ES-I3 (cell line): Measurements from ENCODE around the gene BPIFB4.
"Not testable (repeated sequence)": the region's sequence is repeated elsewhere in the genome, so short reads cannot be mapped to it uniquely, and the experiment has no call there.

Source experiments
- H3K36me3 ChIP-seq: 2 replicates; pipeline ENCODE4 v1.6.1; 2013; ENCODE audit warnings: mild to moderate bottlenecking, low read length, control low read depth, moderate library complexity; ENCODE audit not compliant: insufficient read depth
- H3K4me1 ChIP-seq: 2 replicates; pipeline ENCODE4 v1.6.1; 2013; ENCODE audit warnings: mild to moderate bottlenecking, control low read depth, low read length; ENCODE audit not compliant: insufficient read depth
- H3K9ac ChIP-seq: 2 replicates; pipeline ENCODE4 v1.6.1; 2013; ENCODE audit warnings: low read depth, mild to moderate bottlenecking, low read length, moderate library complexity
- H3K9me3 ChIP-seq: 2 replicates; pipeline ENCODE4 v1.6.1; 2013; ENCODE audit warnings: mild to moderate bottlenecking, low read length, moderate library complexity; ENCODE audit not compliant: control insufficient read depth, insufficient read depth

The BPIFB4 gene

GRCh38 chr20:33079259-33079658 is at the start of gene BPIFB4:
Gene BPIFB4 (plus strand): TSS chr20:33079643. CDS start chr20:33081527, 1,884 bp downstream.
- Histone ChIP-seq H3K9ac (no peak within 1 kb of the TSS), H3K36me3 (no peaks in the 10 kb centered on the region), H3K9me3 (no peaks in the 10 kb centered on the region), H3K4me1 (no peaks in the 10 kb centered on the region)

DNA sequence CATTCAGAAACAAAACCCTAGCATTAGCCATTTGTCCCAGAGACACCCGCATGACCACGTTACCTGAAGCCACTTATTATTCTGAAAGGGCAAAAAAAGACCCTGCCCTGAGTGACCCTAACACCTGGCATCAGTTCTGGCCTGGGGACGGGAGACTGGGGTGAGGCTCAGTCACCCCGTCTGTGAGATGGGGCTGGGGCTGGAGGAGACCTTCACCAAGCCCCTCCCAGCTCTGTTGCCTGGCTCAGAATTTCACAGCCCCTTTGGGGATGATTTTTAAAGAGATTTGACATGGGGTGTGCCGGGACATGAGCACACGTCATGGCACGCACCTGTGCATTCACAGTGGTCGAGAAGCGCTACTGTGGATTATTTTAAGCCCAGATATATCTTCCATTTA is 49.4 kb upstream of the BPIFB4 start:
- Histone ChIP-seq H3K4me1 (no peaks in the 10 kb centered on the region), H3K9me3 (no peaks in the 10 kb centered on the region), H3K9ac (no peak overlapping the region), H3K36me3 (no peaks in the 10 kb centered on the region)

DNA sequence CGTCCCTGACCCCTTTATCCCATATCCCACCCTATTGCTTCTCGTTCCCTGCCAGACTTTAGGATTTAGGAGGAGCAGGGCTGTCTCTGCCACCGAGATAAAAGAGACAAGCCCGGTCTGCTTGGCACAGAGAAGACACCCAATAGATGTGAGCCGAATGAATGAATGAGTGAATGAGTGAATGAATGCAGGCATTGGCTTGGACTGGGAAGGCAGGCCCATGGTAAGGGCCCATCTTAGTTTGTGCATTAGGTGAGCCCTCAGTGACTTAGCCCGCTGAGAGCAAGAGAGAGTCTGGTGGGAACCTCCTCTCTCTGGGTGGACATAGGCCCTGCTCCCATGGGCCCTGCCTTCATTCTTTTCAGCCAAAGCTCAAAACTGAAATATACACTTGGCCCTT is 48.9 kb upstream of the BPIFB4 start:
- no peaks in the 10 kb centered on the region for H3K36me3 ChIP-seq
- no peak overlapping the region for H3K9ac ChIP-seq
- H3K4me1 ChIP-seq, result no peaks in the 10 kb centered on the region
- H3K9me3 ChIP-seq, result no peaks in the 10 kb centered on the region

DNA sequence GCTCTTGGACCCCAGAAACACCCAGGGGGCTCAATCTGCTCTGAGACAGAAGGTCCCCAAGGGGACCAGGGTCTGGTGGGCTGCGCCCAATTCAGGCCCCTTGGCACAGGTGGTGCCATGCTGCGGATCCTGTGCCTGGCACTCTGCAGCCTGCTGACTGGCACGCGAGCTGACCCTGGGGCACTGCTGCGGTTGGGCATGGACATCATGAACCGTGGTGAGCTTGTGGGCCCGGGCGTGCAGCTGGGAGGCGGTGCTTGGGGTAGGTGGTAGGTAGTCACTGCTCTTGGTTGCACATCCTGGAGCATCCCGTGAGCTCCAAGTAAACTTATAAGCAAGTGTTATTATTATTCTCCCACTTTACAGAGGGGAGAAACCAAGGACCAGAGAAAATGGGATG is 47.9 kb upstream of the BPIFB4 start, which contains the start of gene BPIFB6:
BPIFB6 (plus strand) TSS at position 118 of the 400 bp plus-strand sequence; CDS start at position 118, 0 bp downstream.
- no peaks in the 10 kb centered on the region for H3K36me3 ChIP-seq
- H3K9me3 ChIP-seq, result no peaks in the 10 kb centered on the region
- no peak within 1 kb of the TSS for H3K9ac ChIP-seq
- H3K4me1 ChIP-seq, result no peaks in the 10 kb centered on the region

- no peaks in the 10 kb centered on the region for H3K9me3 ChIP-seq
- no peaks in the 10 kb centered on the region for H3K36me3 ChIP-seq
- no peak overlapping the region for H3K9ac ChIP-seq
- no peaks in the 10 kb centered on the region for H3K4me1 ChIP-seq
Observed at GRCh38 chr20:33032555-33032954, 46.9 kb upstream of the BPIFB4 start.

- Histone ChIP-seq H3K9ac (no peak overlapping the region), H3K4me1 (no peaks in the 10 kb centered on the region), H3K36me3 (no peaks in the 10 kb centered on the region), H3K9me3 (no peaks in the 10 kb centered on the region)
Observed at GRCh38 chr20:33033381-33033780, 46.1 kb upstream of the BPIFB4 start.

GRCh38 chr20:33034115-33034514 is 45.3 kb upstream of the BPIFB4 start:
- H3K36me3 ChIP-seq, result no peaks in the 10 kb centered on the region
- H3K9ac ChIP-seq, result no peak overlapping the region
- H3K9me3 ChIP-seq, result no peaks in the 10 kb centered on the region
- no peaks in the 10 kb centered on the region for H3K4me1 ChIP-seq

DNA sequence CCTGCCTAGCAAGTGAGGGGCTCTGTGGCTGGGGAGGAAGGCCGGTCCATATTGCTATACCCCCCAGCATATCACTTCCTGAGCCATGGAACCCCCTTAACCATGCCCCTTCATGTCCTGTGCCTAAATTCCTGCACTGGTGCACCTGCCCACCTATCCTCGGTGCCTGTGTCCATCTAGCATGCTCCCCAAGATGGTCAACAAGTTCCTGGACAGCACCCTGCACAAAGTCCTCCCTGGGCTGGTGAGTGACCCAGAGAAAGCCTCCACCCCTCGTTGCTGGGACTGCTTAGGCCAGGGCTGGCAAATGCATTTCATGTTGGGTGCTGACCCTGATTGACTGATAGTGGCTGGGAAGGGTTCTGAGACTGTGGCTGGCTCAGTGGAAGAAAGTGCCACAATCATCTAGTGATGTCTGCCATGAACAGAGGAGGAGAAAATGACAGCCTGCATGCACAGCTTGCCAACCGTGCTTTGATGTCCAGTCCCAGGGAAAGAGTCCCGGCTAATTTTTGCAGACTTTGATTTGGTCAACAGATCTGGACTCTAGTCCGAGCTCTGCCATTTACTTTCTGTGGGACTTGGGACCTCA is 44.4 kb upstream of the BPIFB4 start:
- Histone ChIP-seq H3K36me3 (no peaks in the 10 kb centered on the region), H3K4me1 (no peaks in the 10 kb centered on the region), H3K9me3 (no peaks in the 10 kb centered on the region), H3K9ac (no peak overlapping the region)

DNA sequence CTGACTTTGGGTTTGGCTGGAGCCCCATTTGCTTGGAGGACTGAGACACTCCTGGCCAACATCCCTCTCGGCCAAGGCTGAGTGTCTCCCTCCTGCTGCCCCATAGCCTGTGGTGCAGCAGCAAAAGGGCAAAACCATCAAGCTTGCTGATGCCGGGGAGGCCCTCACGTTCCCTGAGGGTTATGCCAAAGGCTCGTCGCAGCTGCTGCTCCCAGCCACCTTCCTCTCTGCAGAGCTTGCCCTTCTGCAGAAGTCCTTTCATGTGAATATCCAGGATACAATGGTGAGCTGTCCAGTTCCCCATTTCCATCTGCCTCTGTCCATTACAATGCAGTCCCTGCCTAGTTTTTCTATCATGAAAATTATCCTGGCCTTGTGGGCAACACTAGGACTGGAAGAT is 42.0 kb upstream of the BPIFB4 start:
- no peaks in the 10 kb centered on the region for H3K9me3 ChIP-seq
- H3K4me1 ChIP-seq, result no peaks in the 10 kb centered on the region
- H3K36me3 ChIP-seq, result no peaks in the 10 kb centered on the region
- no peak overlapping the region for H3K9ac ChIP-seq

DNA sequence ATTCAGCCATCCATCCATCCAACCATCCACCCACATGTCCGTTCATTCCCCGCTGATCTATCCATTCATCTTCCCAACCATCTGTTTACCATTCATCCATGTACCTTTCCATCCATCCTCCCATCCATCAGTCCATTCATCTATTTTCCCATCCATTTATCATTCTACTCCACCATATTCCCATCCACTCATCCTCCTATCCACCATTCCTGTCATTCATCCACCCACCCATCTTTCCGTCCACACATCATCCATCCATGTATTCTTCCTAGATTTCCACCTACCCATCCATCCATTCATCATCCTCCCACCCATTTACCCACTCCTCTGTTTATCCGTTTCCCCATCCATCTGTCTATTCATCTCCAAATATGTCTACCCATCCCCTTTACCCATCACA is 41.2 kb upstream of the BPIFB4 start:
- Histone ChIP-seq H3K9me3 (no peaks in the 10 kb centered on the region), H3K9ac (no peak overlapping the region), H3K4me1 (no peaks in the 10 kb centered on the region), H3K36me3 (no peaks in the 10 kb centered on the region)

DNA sequence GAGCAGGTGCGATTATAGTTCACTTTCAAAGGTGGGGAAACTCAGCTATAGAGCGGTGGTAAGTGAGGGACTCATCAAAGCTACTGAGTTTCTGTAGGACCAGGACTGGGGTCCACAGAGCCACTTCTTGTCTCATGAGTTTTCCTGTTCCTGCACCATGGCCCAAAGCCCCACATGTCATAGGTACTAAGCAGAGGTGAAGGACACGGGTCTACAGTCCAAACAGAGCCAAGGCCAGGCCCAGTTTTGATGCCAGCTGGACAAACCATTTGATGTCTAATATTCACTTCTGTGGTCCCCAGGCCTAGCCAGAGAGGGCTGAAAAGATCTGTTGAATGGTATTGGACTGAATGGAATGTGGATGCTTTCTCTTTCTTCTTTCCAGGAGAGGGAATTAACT is 37.0 kb upstream of the BPIFB4 start:
- peaks cover 5% of the 10 kb centered on the region for H3K9me3 ChIP-seq
- no peaks in the 10 kb centered on the region for H3K4me1 ChIP-seq
- H3K36me3 ChIP-seq, result no peaks in the 10 kb centered on the region
- H3K9ac ChIP-seq, result no peak overlapping the region

DNA sequence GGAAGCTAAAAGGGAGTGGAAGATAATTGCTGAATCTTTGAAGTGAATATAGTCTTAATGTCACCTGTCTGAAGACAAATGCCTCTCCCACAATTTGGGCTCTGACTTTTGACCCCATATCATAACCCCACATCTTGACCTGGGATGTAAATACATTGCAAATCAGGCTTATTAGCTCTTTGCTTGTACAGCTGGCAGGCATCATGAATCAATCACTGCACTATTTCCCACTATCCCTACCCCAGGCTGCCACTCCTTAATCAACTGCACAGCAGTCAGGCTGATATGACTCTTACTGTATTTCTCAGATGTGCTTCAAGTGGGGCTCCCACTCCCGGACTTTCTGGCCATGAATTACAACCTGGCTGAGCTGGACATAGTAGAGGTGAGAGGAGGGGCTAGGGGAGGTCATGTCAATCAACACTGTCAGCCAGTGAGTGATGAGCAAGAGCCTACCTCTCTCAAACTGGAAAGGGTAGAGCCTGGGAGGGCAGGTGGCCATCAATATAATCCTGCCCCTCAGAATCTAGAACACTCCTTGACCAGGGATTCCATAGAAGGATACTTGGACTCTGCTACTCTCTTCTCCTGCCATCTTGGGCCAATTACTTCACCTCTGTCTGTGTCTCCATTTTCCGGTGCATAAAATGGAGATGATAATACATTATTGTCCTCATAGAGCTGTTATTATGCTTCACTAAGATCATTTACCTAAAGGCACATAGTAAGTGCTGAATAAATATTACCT is 36.3 kb upstream of the BPIFB4 start:
- Histone ChIP-seq H3K36me3 (no peaks in the 10 kb centered on the region), H3K9me3 (peaks cover 5% of the 10 kb centered on the region), H3K4me1 (no peaks in the 10 kb centered on the region)

GRCh38 chr20:33043731-33044181 is 35.7 kb upstream of the BPIFB4 start:
- Histone ChIP-seq H3K4me1 (no peaks in the 10 kb centered on the region), H3K9me3 (peaks cover 5% of the 10 kb centered on the region)

More for the DNA sequence above, 36.3 kb upstream of the BPIFB4 start:
- no peak overlapping the region for H3K9ac ChIP-seq

DNA sequence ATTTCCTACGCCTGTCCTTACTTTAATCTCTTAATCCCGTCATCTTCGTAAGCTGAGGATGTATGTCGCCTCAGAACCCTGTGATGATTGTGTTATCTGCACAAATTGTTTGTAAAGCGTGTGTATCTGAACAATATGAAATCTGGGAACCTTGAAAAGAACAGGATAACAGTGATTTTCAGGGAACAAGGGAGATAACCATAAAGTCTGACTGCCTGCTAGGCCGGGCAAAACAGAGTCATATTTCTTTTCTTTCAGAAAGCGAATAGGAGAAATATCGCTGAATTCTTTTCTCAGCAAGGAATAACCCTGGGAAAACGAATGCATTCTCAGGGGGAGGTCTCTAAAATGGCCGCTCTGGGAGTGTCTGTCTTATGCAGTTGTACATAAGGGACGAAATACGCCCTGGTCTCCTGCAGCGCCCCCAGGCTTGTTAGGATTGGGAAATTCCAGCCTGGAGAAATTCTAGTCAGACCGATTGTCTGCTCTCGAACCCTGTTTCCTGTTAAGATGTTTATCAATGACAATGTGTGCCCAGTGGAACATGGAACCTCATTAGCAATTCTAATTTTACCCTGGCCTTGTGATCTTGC is 34.2 kb upstream of the BPIFB4 start:
- not testable (repeated sequence) for H3K9ac ChIP-seq

More at GRCh38 chr20:33043731-33044181, 35.7 kb upstream of the BPIFB4 start:
- Histone ChIP-seq H3K9ac (no peak overlapping the region), H3K36me3 (no peaks in the 10 kb centered on the region)

GRCh38 chr20:33046412-33046811 is 33.0 kb upstream of the BPIFB4 start:
- Histone ChIP-seq H3K4me1 (no peaks in the 10 kb centered on the region), H3K9ac (no peak overlapping the region), H3K9me3 (peaks cover 5% of the 10 kb centered on the region), H3K36me3 (no peaks in the 10 kb centered on the region)

More for the DNA sequence above, 34.2 kb upstream of the BPIFB4 start:
- not testable (repeated sequence) for H3K9me3 ChIP-seq, H3K4me1 ChIP-seq, H3K36me3 ChIP-seq
